Nephron progenitor cell (in vitro differentiated cells): Measurements from ENCODE around the gene CYP4A22.
A peak's percentile ranks its signal among the peaks of the same experiment; 100 is the strongest.
"Not testable (repeated sequence)": the region's sequence is repeated elsewhere in the genome, so short reads cannot be mapped to it uniquely, and the experiment has no call there.

Experiments used
- DNase-seq: peaks from one replicate; pipeline ENCODE4 v3.0.0; 2021
- H3K27ac Mint-ChIP-seq: 2 replicates; pipeline ENCODE4 v1.8.0; 2021; ENCODE audit warnings: mild to moderate bottlenecking, moderate library complexity, mixed read lengths
- H3K27me3 Mint-ChIP-seq: 2 replicates; pipeline ENCODE4 v1.8.0; 2021; ENCODE audit warnings: mild to moderate bottlenecking, low read depth, mixed read lengths; ENCODE audit not compliant: poor library complexity
- H3K36me3 Mint-ChIP-seq: 2 replicates; pipeline ENCODE4 v1.8.0; 2021; ENCODE audit warnings: low read depth, mixed read lengths
- H3K4me1 Mint-ChIP-seq: 2 replicates; pipeline ENCODE4 v1.8.0; 2021; ENCODE audit warnings: mixed read lengths
- H3K4me3 Mint-ChIP-seq: 2 replicates; pipeline ENCODE4 v1.8.0; 2021; ENCODE audit warnings: mild to moderate bottlenecking, moderate library complexity, mixed read lengths
- H3K9me3 Mint-ChIP-seq: 2 replicates; pipeline ENCODE4 v1.8.0; 2021; ENCODE audit warnings: mild to moderate bottlenecking, moderate library complexity, mixed read lengths
- CTCF ChIP-seq: fragments of 200-600 bp; sonication (generic); IDR thresholded peaks from 2 replicates; pipeline ENCODE4 v1.5.0; 2021; ENCODE audit warnings: antibody characterized with exemption

CYP4A22 gene

GRCh38 chr1:47190857-47191256 is 53.6 kb downstream of the CYP4A22 start:
- no peak overlapping the region for H3K4me3 Mint-ChIP-seq
- no peaks in the 10 kb centered on the region for H3K36me3 Mint-ChIP-seq
- no peaks in the 10 kb centered on the region for H3K9me3 Mint-ChIP-seq
- no peak for DNase-seq
- peaks cover 17% of the 10 kb centered on the region for H3K4me1 Mint-ChIP-seq
- H3K27ac Mint-ChIP-seq, result no peak overlapping the region
- peaks cover 27% of the 10 kb centered on the region for H3K27me3 Mint-ChIP-seq
- no peak for TF ChIP-seq CTCF

- no peak for TF ChIP-seq CTCF
- Mint-ChIP-seq H3K4me3 (no peak overlapping the region), H3K27me3 (peaks cover 30% of the 10 kb centered on the region), H3K4me1 (peaks cover 17% of the 10 kb centered on the region), H3K36me3 (no peaks in the 10 kb centered on the region), H3K9me3 (no peaks in the 10 kb centered on the region), H3K27ac (no peak overlapping the region)
- no peak for DNase-seq
Measured at GRCh38 chr1:47191940-47192457, 54.8 kb downstream of the CYP4A22 start.

GRCh38 chr1:47192458-47193384 is 55.5 kb downstream of the CYP4A22 start:
- H3K27me3 Mint-ChIP-seq, result peaks cover 31% of the 10 kb centered on the region
- peak; percentile 80 for DNase-seq
- no peaks in the 10 kb centered on the region for H3K36me3 Mint-ChIP-seq
- peaks cover 17% of the 10 kb centered on the region for H3K4me1 Mint-ChIP-seq
- peak; percentile 95 for TF ChIP-seq CTCF
- H3K27ac Mint-ChIP-seq, result no peak overlapping the region
- no peak overlapping the region for H3K4me3 Mint-ChIP-seq
- no peaks in the 10 kb centered on the region for H3K9me3 Mint-ChIP-seq

- H3K36me3 Mint-ChIP-seq, DNase-seq: not testable (repeated sequence)
Measured at GRCh38 chr1:47193496-47193895, 56.3 kb downstream of the CYP4A22 start.

GRCh38 chr1:47194311-47194710 is 57.1 kb downstream of the CYP4A22 start:
- peaks cover 41% of the 10 kb centered on the region for H3K27me3 Mint-ChIP-seq
- peaks cover 17% of the 10 kb centered on the region for H3K4me1 Mint-ChIP-seq
- no peak for DNase-seq
- TF ChIP-seq CTCF, result no peak
- H3K9me3 Mint-ChIP-seq, result no peaks in the 10 kb centered on the region
- no peak overlapping the region for H3K4me3 Mint-ChIP-seq
- no peaks in the 10 kb centered on the region for H3K36me3 Mint-ChIP-seq
- no peak overlapping the region for H3K27ac Mint-ChIP-seq

More at GRCh38 chr1:47193496-47193895, 56.3 kb downstream of the CYP4A22 start:
- not testable (repeated sequence) for H3K27ac Mint-ChIP-seq, H3K4me3 Mint-ChIP-seq, H3K9me3 Mint-ChIP-seq
- Mint-ChIP-seq H3K27me3 (peaks cover 33% of the 10 kb centered on the region), H3K4me1 (peaks cover 17% of the 10 kb centered on the region)

- not testable (repeated sequence) for H3K9me3 Mint-ChIP-seq, H3K27ac Mint-ChIP-seq, H3K4me3 Mint-ChIP-seq, H3K36me3 Mint-ChIP-seq, DNase-seq
- peaks cover 21% of the 10 kb centered on the region for H3K4me1 Mint-ChIP-seq
- H3K27me3 Mint-ChIP-seq, result peaks cover 47% of the 10 kb centered on the region
Measured at GRCh38 chr1:47195981-47196380, 58.7 kb downstream of the CYP4A22 start.
